Activated T-cell treated with anti-CD3 and anti-CD28 coated beads, Interleukin-2, amount 50 U/mL, for 72 hours (primary cell): ENCODE data around the gene ISOC1. TPM values are rescaled to one million over a fixed set of nuclear protein-coding genes. Genes with fewer than 3 reads are reported as not detected.

Experiments
- ATAC-seq, 2 donors: fragments of 150-1000 bp; cut with Tn5 transposase; replicated peaks in 1 of 2; 2 replicates each; pipeline ENCODE4 v1.10.0; 2021; ENCODE audit warnings: moderate library complexity in 2 of 2, mild to moderate bottlenecking in 1 of 2
- DNase-seq, 2 donors: peaks; one replicate each; pipeline ENCODE4 v3.0.0; 2021 to 2022; ENCODE audit warnings: mixed read lengths in 1 of 2
- H3K27ac Mint-ChIP-seq: one replicate; pipeline ENCODE4 v1.8.0; 2022; ENCODE audit warnings: mild to moderate bottlenecking, moderate library complexity, mixed read lengths
- H3K27me3 Mint-ChIP-seq: one replicate; pipeline ENCODE4 v1.8.0; 2022; ENCODE audit warnings: low read depth, mixed read lengths
- H3K36me3 Mint-ChIP-seq, 2 donors: one replicate each; pipeline ENCODE4 v1.8.0; 2022; ENCODE audit warnings: mixed read lengths in 2 of 2, mild to moderate bottlenecking in 1 of 2; ENCODE audit not compliant: insufficient read depth in 2 of 2
- H3K4me1 Mint-ChIP-seq: one replicate; pipeline ENCODE4 v1.8.0; 2022; ENCODE audit warnings: low read depth, mixed read lengths
- H3K4me3 Mint-ChIP-seq, 2 donors: one replicate each; pipeline ENCODE4 v1.8.0; 2022; ENCODE audit warnings: mild to moderate bottlenecking in 2 of 2, mixed read lengths in 2 of 2, moderate library complexity in 2 of 2
- H3K9me3 Mint-ChIP-seq, 2 donors: one replicate each; pipeline ENCODE4 v1.8.0; 2022; ENCODE audit warnings: mixed read lengths in 2 of 2
- total RNA-seq, 2 donors: library from RNA; stranded (reverse); gene quantifications; one replicate each; pipeline ENCODE4 v1.2.3, GENCODE V29; 2022

ISOC1 gene
- total RNA-seq, 2 donors from 2014 or later: 19.4 to 20.4 TPM

- ATAC-seq: peak; percentile 80 to 92
- peak in 1 of 2 donors; percentile 7 for DNase-seq
- Mint-ChIP-seq H3K9me3 (no peaks in the 10 kb centered on the region), H3K27ac (no peak overlapping the region), H3K36me3 (peaks cover 0 to 2% of the 10 kb centered on the region in 2 donors), H3K27me3 (no peaks in the 10 kb centered on the region), H3K4me3 (no peak overlapping the region), H3K4me1 (peaks cover 11% of the 10 kb centered on the region)
These were observed 25.6 kb downstream of the ISOC1 start for GRCh38 chr5:129120158-129120581.

- no peak for DNase-seq
- no peak for ATAC-seq
- no peaks in the 10 kb centered on the region for H3K9me3 Mint-ChIP-seq
- no peak overlapping the region for H3K4me3 Mint-ChIP-seq
- H3K27ac Mint-ChIP-seq: no peak overlapping the region
- peaks cover 0 to 2% of the 10 kb centered on the region in 2 donors for H3K36me3 Mint-ChIP-seq
- H3K27me3 Mint-ChIP-seq: no peaks in the 10 kb centered on the region
- peaks cover 19% of the 10 kb centered on the region for H3K4me1 Mint-ChIP-seq
These were observed 28.0 kb downstream of the ISOC1 start for GRCh38 chr5:129122560-129122959.

- no peaks in the 10 kb centered on the region for H3K27me3 Mint-ChIP-seq
- no peak overlapping the region for H3K27ac Mint-ChIP-seq
- no peak overlapping the region for H3K4me3 Mint-ChIP-seq
- H3K36me3 Mint-ChIP-seq: peaks cover 0 to 2% of the 10 kb centered on the region in 2 donors
- ATAC-seq (no peak), DNase-seq (no peak)
- H3K4me1 Mint-ChIP-seq: peaks cover 19% of the 10 kb centered on the region
- no peaks in the 10 kb centered on the region for H3K9me3 Mint-ChIP-seq
These were observed 30.1 kb downstream of the ISOC1 start for GRCh38 chr5:129124608-129125007.

- Mint-ChIP-seq H3K27me3 (no peaks in the 10 kb centered on the region), H3K4me1 (peaks cover 11% of the 10 kb centered on the region), H3K36me3 (no peaks in the 10 kb centered on the region), H3K4me3 (peak overlapping the region; percentile 67 to 86), H3K9me3 (no peaks in the 10 kb centered on the region), H3K27ac (peak overlapping the region; percentile 98)
- DNase-seq (no peak), ATAC-seq (peak; percentile 51 to 73)
These were observed 31.3 kb downstream of the ISOC1 start for GRCh38 chr5:129125819-129126218.

- Mint-ChIP-seq H3K27me3 (no peaks in the 10 kb centered on the region), H3K36me3 (no peaks in the 10 kb centered on the region), H3K4me1 (peaks cover 7% of the 10 kb centered on the region), H3K4me3 (no peak overlapping the region), H3K27ac (no peak overlapping the region), H3K9me3 (no peaks in the 10 kb centered on the region)
- DNase-seq (no peak), ATAC-seq (no peak)
These were observed 39.0 kb downstream of the ISOC1 start for GRCh38 chr5:129133553-129133952.

- Mint-ChIP-seq H3K4me3 (no peak overlapping the region), H3K36me3 (no peaks in the 10 kb centered on the region), H3K27me3 (no peaks in the 10 kb centered on the region), H3K27ac (no peak overlapping the region), H3K9me3 (no peaks in the 10 kb centered on the region), H3K4me1 (peaks cover 7% of the 10 kb centered on the region)
- ATAC-seq (peak; percentile 60 to 71), DNase-seq (peak; percentile 13 to 14)
These were observed 41.1 kb downstream of the ISOC1 start for GRCh38 chr5:129135633-129136032.

- ATAC-seq (no peak), DNase-seq (no peak)
- H3K36me3 Mint-ChIP-seq: no peaks in the 10 kb centered on the region
- no peak overlapping the region for H3K4me3 Mint-ChIP-seq
- H3K27me3 Mint-ChIP-seq: no peaks in the 10 kb centered on the region
- peaks cover 7% of the 10 kb centered on the region for H3K4me1 Mint-ChIP-seq
- no peak overlapping the region for H3K27ac Mint-ChIP-seq
- H3K9me3 Mint-ChIP-seq: no peaks in the 10 kb centered on the region
These were observed 43.1 kb downstream of the ISOC1 start for GRCh38 chr5:129137637-129138036.

GRCh38 chr5:129141078-129141477 lies 46.5 kb downstream of the ISOC1 start:
- Mint-ChIP-seq H3K36me3 (no peaks in the 10 kb centered on the region), H3K9me3 (no peaks in the 10 kb centered on the region), H3K4me1 (no peaks in the 10 kb centered on the region), H3K27ac (no peak overlapping the region), H3K27me3 (no peaks in the 10 kb centered on the region), H3K4me3 (no peak overlapping the region)
- no peak for ATAC-seq
- DNase-seq: no peak

- Mint-ChIP-seq H3K4me3 (no peak overlapping the region), H3K27me3 (no peaks in the 10 kb centered on the region), H3K9me3 (no peaks in the 10 kb centered on the region), H3K27ac (no peak overlapping the region), H3K36me3 (no peaks in the 10 kb centered on the region), H3K4me1 (no peaks in the 10 kb centered on the region)
- ATAC-seq (no peak), DNase-seq (no peak)
These were observed 47.1 kb downstream of the ISOC1 start for GRCh38 chr5:129141696-129142095.

- Mint-ChIP-seq H3K36me3 (peaks cover under 1 to 8% of the 10 kb centered on the region in 2 donors), H3K9me3 (peaks cover 3 to 4% of the 10 kb centered on the region in 2 donors), H3K4me3 (no peak overlapping the region), H3K27me3 (no peaks in the 10 kb centered on the region), H3K27ac (no peak overlapping the region), H3K4me1 (no peaks in the 10 kb centered on the region)
- no peak for DNase-seq
- ATAC-seq: no peak
These were observed 61.3 kb downstream of the ISOC1 start for GRCh38 chr5:129155876-129156275.

- no peak for DNase-seq
- peaks cover 7 to 18% of the 10 kb centered on the region in 2 donors for H3K9me3 Mint-ChIP-seq
- ATAC-seq: no peak
- H3K36me3 Mint-ChIP-seq: peaks cover 5 to 15% of the 10 kb centered on the region in 2 donors
- no peak overlapping the region for H3K27ac Mint-ChIP-seq
- H3K4me1 Mint-ChIP-seq: no peaks in the 10 kb centered on the region
- H3K27me3 Mint-ChIP-seq: no peaks in the 10 kb centered on the region
- H3K4me3 Mint-ChIP-seq: no peak overlapping the region
These were observed 67.3 kb downstream of the ISOC1 start for GRCh38 chr5:129161830-129162229.

Other genes starting within 250 kb of the ISOC1 start
- not detected for gene SLC27A6, start 129.3 kb upstream of the ISOC1 start, total RNA-seq